ENCODE results near the gene HMOX2. TPM values are rescaled to one million over a fixed set of nuclear protein-coding genes. Genes with fewer than 3 reads are reported as not detected.

HMOX2 gene
- total and polyA plus RNA-seq, 2 donors (not counting 3 experiments of a cell fraction or from before 2014, with no cell fraction given): 80.7 to 86.3 TPM

DNA sequence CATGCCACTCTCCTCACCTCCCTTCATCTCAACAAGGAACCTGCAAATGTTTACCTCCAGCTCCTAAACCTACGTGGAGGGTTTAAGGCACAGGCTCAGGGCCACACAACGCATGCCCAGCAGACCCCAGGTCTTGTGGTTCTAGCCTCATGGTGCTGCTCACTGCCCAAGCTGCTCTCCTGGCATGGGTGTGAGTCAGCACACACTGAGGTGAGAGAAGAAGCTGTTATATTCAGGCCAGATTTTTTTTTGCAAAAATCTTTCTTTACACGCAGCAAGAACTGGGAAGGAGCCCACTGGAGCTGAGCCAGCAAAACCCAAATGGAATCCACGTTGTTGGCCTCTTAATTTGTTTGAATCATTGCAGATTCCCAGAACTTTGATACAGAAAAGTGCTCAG is 74.4 kb downstream of the HMOX2 start:
- no peaks in the 10 kb centered on the region for H3K9me3 ChIP-seq (replicated peaks; ENCODE audit: control insufficient read depth, insufficient read depth, low read length)
- H2AFZ ChIP-seq (ENCODE audit: low read depth, low read length): no peak overlapping the region
- no peak overlapping the region for H3K4me2 ChIP-seq (ENCODE audit: insufficient read depth, low read length)
- no peaks in the 10 kb centered on the region for H3K36me3 ChIP-seq (ENCODE audit: control insufficient read depth in 2 of 2, extremely low read depth in 1 of 2, insufficient read depth in 2 of 2, low read length in 2 of 2)
- no peaks in the 10 kb centered on the region for H3K9me1 ChIP-seq (replicated peaks; ENCODE audit: control insufficient read depth, extremely low read depth, insufficient read depth, low read length)
- peaks cover 0 to 2% of the 10 kb centered on the region in 2 experiments for H3K27me3 ChIP-seq (ENCODE audit: control insufficient read depth in 2 of 2, insufficient read depth in 2 of 2, low read length in 2 of 2)
- FAIRE-seq: no peak
- H3K4me3 ChIP-seq (replicated peaks in 1 of 3; ENCODE audit: insufficient read depth in 1 of 3, low read depth in 1 of 3, low read length in 3 of 3): no peak overlapping the region
- intact Hi-C loops (cut with micrococcal nuclease): no loop called here
- no TSS peak for BruUV-seq (replicated peaks)
- DNase-seq (ENCODE audit: low read depth, low spot score): no peak
- H3K27ac ChIP-seq (ENCODE audit: insufficient read depth, low read depth, low read length): no peak overlapping the region
- TF ChIP-seq FOS (IDR thresholded peaks at IDR 0.05; ENCODE audit: borderline replicate concordance, insufficient read depth, low read length) (no peak), MYC (IDR thresholded peaks at IDR 0.05; ENCODE audit: low read depth, low read length) (no peak), POLR2AphosphoS5 (IDR thresholded peaks at IDR 0.05; ENCODE audit: insufficient read depth, low read depth, low read length) (no peak), POLR2A (IDR thresholded peaks at IDR 0.05; ENCODE audit: low read depth, low read length) (no peak), EZH2 (IDR thresholded peaks at IDR 0.05; ENCODE audit: borderline replicate concordance, low read depth, low read length, severe bottlenecking) (no peak), JUN (IDR thresholded peaks at IDR 0.05; ENCODE audit: borderline replicate concordance, insufficient read depth, insufficient read length, low read depth) (no peak), GATA2 (IDR thresholded peaks at IDR 0.05; ENCODE audit: insufficient read depth, insufficient read length, low read depth, low read length) (no peak)
- TF ChIP-seq, protein P1, sequence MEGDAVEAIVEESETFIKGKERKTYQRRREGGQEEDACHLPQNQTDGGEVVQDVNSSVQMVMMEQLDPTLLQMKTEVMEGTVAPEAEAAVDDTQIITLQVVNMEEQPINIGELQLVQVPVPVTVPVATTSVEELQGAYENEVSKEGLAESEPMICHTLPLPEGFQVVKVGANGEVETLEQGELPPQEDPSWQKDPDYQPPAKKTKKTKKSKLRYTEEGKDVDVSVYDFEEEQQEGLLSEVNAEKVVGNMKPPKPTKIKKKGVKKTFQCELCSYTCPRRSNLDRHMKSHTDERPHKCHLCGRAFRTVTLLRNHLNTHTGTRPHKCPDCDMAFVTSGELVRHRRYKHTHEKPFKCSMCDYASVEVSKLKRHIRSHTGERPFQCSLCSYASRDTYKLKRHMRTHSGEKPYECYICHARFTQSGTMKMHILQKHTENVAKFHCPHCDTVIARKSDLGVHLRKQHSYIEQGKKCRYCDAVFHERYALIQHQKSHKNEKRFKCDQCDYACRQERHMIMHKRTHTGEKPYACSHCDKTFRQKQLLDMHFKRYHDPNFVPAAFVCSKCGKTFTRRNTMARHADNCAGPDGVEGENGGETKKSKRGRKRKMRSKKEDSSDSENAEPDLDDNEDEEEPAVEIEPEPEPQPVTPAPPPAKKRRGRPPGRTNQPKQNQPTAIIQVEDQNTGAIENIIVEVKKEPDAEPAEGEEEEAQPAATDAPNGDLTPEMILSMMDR (IDR thresholded peaks at IDR 0.05; ENCODE audit: extremely low read depth in 1 of 2, insufficient read depth in 1 of 2, low read depth in 1 of 2, low read length in 2 of 2): no peak
- TF ChIP-seq, protein P2, sequence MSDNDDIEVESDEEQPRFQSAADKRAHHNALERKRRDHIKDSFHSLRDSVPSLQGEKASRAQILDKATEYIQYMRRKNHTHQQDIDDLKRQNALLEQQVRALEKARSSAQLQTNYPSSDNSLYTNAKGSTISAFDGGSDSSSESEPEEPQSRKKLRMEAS (IDR thresholded peaks at IDR 0.05; ENCODE audit: insufficient read depth, insufficient read length): no peak
- CTCF ChIA-PET: interaction anchor here (0.7 to 4.3 kb wide), 11 partner anchors 11 to 49 kb away, joined by 3 to 109 read pairs (median 4); partner anchors contain the start of gene CDIP1
- no peaks in the 10 kb centered on the region for H4K20me1 ChIP-seq (replicated peaks; ENCODE audit: control insufficient read depth, extremely low read depth, insufficient read depth, low read length)
- dilution Hi-C loops (cut with MboI; ENCODE audit: extremely low pct_ligation_motif_present, low sequenced_read_pairs): no loop called here
- no peaks in the 10 kb centered on the region for H3K79me2 ChIP-seq (ENCODE audit: control insufficient read depth, insufficient read depth, low read length)
- POLR2A ChIA-PET: no interaction called here
- H3K4me1 ChIP-seq (ENCODE audit: control insufficient read depth, extremely low read depth, insufficient read depth, low read length): no peaks in the 10 kb centered on the region
- no peak overlapping the region for H3K9ac ChIP-seq (replicated peaks; ENCODE audit: extremely low read depth, insufficient read depth, low read length)

All from endothelial cell of umbilical vein (primary cell).